HG02943 (cell line): ENCODE data around the gene ENDOV.
"Not testable (repeated sequence)": the region's sequence is repeated elsewhere in the genome, so short reads cannot be mapped to it uniquely, and the experiment has no call there.

Experiments
- ATAC-seq: cut with Tn5 transposase; IDR thresholded peaks from one replicate; pipeline ENCODE4 v1.9.1; 2021; ENCODE audit warnings: mild to moderate bottlenecking, low read depth, moderate library complexity; ENCODE audit not compliant: unreplicated experiment

The ENDOV gene

GRCh38 chr17:80387071-80387470 lies 27.9 kb upstream of the ENDOV start:
- no peak for ATAC-seq

GRCh38 chr17:80388175-80388574 lies 26.8 kb upstream of the ENDOV start:
- no peak for ATAC-seq

- ATAC-seq, result no peak
These were observed 26.4 kb upstream of the ENDOV start for GRCh38 chr17:80388601-80389000.

- ATAC-seq, result no peak
These were observed 25.7 kb upstream of the ENDOV start for GRCh38 chr17:80389011-80389995.

- no peak for ATAC-seq
These were observed 21.6 kb upstream of the ENDOV start for GRCh38 chr17:80393241-80393890.

GRCh38 chr17:80393961-80394360 lies 21.0 kb upstream of the ENDOV start:
- no peak for ATAC-seq

- no peak for ATAC-seq
These were observed 20.2 kb upstream of the ENDOV start for GRCh38 chr17:80394629-80395216.

GRCh38 chr17:80395402-80396151 lies 19.4 kb upstream of the ENDOV start:
- no peak for ATAC-seq

- no peak for ATAC-seq
These were observed 18.6 kb upstream of the ENDOV start for GRCh38 chr17:80396157-80397033.

GRCh38 chr17:80397034-80397387 lies 18.0 kb upstream of the ENDOV start:
- no peak for ATAC-seq

GRCh38 chr17:80397686-80398085 lies 17.3 kb upstream of the ENDOV start:
- no peak for ATAC-seq

GRCh38 chr17:80401086-80401485 lies 13.9 kb upstream of the ENDOV start:
- not testable (repeated sequence) for ATAC-seq

GRCh38 chr17:80402102-80402501 lies 12.9 kb upstream of the ENDOV start:
- not testable (repeated sequence) for ATAC-seq

GRCh38 chr17:80402959-80403358 lies 12.0 kb upstream of the ENDOV start:
- ATAC-seq, result no peak

- no peak for ATAC-seq
These were observed 8.8 kb upstream of the ENDOV start for GRCh38 chr17:80406146-80406545.

GRCh38 chr17:80407917-80408316 lies 7.0 kb upstream of the ENDOV start:
- not testable (repeated sequence) for ATAC-seq

GRCh38 chr17:80408872-80409271 lies 6.1 kb upstream of the ENDOV start:
- no peak for ATAC-seq

GRCh38 chr17:80409626-80410025 lies 5.3 kb upstream of the ENDOV start:
- ATAC-seq, result no peak

GRCh38 chr17:80410441-80411087 lies 4.4 kb upstream of the ENDOV start:
- not testable (repeated sequence) for ATAC-seq
